ENCODE measurements around the gene MNAT1. TPM values are rescaled to one million over a fixed set of nuclear protein-coding genes. Genes with fewer than 3 reads are reported as not detected.

The MNAT1 gene
- total and polyA plus RNA-seq, 2 experiments from 2014 or later, result 51.6 to 85.0 TPM

DNA sequence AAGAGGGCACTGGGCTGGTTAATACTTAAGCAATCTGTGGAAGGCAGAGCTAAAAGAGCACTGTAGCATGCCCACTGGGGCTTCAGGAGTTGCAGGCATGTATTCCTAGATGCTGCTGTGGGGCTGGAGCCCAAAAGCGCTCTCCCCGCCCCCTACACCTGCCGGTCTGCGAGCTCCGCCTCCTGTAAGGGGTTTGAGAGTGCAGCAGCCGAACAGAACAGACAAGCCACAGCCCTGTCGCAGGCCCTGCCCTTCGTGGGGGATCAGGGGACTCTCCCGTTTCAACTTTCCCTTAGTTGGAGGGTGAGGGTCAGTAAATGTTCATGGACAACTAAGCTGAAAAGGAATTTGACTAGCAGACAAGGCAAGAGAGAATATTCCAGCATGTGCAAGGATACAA, 264.1 kb downstream of the MNAT1 start (continued):
- TF ChIP-seq, protein P1, sequence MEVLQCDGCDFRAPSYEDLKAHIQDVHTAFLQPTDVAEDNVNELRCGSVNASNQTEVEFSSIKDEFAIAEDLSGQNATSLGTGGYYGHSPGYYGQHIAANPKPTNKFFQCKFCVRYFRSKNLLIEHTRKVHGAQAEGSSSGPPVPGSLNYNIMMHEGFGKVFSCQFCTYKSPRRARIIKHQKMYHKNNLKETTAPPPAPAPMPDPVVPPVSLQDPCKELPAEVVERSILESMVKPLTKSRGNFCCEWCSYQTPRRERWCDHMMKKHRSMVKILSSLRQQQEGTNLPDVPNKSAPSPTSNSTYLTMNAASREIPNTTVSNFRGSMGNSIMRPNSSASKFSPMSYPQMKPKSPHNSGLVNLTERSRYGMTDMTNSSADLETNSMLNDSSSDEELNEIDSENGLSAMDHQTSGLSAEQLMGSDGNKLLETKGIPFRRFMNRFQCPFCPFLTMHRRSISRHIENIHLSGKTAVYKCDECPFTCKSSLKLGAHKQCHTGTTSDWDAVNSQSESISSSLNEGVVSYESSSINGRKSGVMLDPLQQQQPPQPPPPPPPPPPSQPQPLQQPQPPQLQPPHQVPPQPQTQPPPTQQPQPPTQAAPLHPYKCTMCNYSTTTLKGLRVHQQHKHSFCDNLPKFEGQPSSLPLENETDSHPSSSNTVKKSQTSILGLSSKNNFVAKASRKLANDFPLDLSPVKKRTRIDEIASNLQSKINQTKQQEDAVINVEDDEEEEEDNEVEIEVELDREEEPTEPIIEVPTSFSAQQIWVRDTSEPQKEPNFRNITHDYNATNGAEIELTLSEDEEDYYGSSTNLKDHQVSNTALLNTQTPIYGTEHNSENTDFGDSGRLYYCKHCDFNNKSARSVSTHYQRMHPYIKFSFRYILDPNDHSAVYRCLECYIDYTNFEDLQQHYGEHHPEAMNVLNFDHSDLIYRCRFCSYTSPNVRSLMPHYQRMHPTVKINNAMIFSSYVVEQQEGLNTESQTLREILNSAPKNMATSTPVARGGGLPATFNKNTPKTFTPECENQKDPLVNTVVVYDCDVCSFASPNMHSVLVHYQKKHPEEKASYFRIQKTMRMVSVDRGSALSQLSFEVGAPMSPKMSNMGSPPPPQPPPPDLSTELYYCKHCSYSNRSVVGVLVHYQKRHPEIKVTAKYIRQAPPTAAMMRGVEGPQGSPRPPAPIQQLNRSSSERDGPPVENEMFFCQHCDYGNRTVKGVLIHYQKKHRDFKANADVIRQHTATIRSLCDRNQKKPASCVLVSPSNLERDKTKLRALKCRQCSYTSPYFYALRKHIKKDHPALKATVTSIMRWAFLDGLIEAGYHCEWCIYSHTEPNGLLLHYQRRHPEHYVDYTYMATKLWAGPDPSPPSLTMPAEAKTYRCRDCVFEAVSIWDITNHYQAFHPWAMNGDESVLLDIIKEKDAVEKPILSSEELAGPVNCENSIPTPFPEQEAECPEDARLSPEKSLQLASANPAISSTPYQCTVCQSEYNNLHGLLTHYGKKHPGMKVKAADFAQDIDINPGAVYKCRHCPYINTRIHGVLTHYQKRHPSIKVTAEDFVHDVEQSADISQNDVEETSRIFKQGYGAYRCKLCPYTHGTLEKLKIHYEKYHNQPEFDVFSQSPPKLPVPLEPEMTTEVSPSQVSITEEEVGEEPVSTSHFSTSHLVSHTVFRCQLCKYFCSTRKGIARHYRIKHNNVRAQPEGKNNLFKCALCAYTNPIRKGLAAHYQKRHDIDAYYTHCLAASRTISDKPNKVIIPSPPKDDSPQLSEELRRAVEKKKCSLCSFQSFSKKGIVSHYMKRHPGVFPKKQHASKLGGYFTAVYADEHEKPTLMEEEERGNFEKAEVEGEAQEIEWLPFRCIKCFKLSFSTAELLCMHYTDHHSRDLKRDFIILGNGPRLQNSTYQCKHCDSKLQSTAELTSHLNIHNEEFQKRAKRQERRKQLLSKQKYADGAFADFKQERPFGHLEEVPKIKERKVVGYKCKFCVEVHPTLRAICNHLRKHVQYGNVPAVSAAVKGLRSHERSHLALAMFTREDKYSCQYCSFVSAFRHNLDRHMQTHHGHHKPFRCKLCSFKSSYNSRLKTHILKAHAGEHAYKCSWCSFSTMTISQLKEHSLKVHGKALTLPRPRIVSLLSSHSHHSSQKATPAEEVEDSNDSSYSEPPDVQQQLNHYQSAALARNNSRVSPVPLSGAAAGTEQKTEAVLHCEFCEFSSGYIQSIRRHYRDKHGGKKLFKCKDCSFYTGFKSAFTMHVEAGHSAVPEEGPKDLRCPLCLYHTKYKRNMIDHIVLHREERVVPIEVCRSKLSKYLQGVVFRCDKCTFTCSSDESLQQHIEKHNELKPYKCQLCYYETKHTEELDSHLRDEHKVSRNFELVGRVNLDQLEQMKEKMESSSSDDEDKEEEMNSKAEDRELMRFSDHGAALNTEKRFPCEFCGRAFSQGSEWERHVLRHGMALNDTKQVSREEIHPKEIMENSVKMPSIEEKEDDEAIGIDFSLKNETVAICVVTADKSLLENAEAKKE (CRISPR knock-in tag; IDR thresholded peaks at IDR 0.05), result no peak
- TF ChIP-seq STAT1 (IDR thresholded peaks at IDR 0.05; ENCODE audit: unreplicated experiment), result no peak

DNA sequence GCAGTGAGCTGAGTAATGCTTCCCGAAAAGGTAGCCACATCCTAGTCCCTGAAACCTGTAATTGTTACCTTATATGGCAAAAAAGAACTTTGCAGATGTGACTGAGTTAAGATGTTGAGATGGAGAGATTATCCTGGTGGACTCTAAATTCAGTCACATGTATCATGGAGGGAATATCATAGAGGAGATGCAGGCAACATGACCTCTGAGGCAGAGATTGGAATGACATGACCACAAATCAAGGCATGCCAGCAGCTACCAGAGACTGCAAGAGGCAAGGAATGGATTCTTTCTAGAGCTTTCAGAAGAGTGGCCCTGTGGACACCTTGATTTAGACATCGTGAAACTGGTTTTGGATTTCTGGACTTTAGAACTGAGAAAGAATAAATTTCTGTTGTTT, 265.0 kb downstream of the MNAT1 start:
- peaks cover 22% of the 10 kb centered on the region for H3K36me3 Mint-ChIP-seq (ENCODE audit: low read depth)
- TF ChIP-seq ZNF331 (CRISPR knock-in tag; IDR thresholded peaks at IDR 0.05; ENCODE audit: low read depth) (no peak), NANOG (IDR thresholded peaks at IDR 0.05; ENCODE audit: borderline replicate concordance) (no peak), REST (IDR thresholded peaks at IDR 0.05; ENCODE audit: unreplicated experiment) (no peak)
- TF ChIP-seq, protein P2, sequence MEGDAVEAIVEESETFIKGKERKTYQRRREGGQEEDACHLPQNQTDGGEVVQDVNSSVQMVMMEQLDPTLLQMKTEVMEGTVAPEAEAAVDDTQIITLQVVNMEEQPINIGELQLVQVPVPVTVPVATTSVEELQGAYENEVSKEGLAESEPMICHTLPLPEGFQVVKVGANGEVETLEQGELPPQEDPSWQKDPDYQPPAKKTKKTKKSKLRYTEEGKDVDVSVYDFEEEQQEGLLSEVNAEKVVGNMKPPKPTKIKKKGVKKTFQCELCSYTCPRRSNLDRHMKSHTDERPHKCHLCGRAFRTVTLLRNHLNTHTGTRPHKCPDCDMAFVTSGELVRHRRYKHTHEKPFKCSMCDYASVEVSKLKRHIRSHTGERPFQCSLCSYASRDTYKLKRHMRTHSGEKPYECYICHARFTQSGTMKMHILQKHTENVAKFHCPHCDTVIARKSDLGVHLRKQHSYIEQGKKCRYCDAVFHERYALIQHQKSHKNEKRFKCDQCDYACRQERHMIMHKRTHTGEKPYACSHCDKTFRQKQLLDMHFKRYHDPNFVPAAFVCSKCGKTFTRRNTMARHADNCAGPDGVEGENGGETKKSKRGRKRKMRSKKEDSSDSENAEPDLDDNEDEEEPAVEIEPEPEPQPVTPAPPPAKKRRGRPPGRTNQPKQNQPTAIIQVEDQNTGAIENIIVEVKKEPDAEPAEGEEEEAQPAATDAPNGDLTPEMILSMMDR (conservative IDR thresholded peaks at IDR 0.05; ENCODE audit: low read depth in 2 of 2), result no peak

More for the DNA sequence above, 265.0 kb downstream of the MNAT1 start:
- no peak for DNase-seq (ENCODE audit: low spot score)
- Histone ChIP-seq H3K4me3 (no peak overlapping the region), H2AFZ (no peak overlapping the region), H4K20me1 (replicated peaks; ENCODE audit: insufficient read depth) (no peaks in the 10 kb centered on the region), H3F3A (replicated peaks; ENCODE audit: low read depth) (no peaks in the 10 kb centered on the region), H3K4me1 (ENCODE audit: insufficient read depth) (no peaks in the 10 kb centered on the region), H3K79me2 (replicated peaks; ENCODE audit: insufficient read depth) (no peaks in the 10 kb centered on the region), H3K27ac (ENCODE audit: low read depth) (no peak overlapping the region), H3K9me2 (ENCODE audit: insufficient read depth) (no peaks in the 10 kb centered on the region), H3K4me2 (no peak overlapping the region), H3K27me3 (ENCODE audit: insufficient read depth) (no peaks in the 10 kb centered on the region), H3K36me3 (ENCODE audit: insufficient read depth) (no peaks in the 10 kb centered on the region)
- no peak overlapping the region for H3K27ac Mint-ChIP-seq
- no peaks in the 10 kb centered on the region for H3K4me1 Mint-ChIP-seq
- H3K9me3 Mint-ChIP-seq, result no peaks in the 10 kb centered on the region
- ATAC-seq, result no peak
- no peaks in the 10 kb centered on the region for H3K27me3 Mint-ChIP-seq (ENCODE audit: insufficient read depth, low read depth, poor library complexity)
- no peak overlapping the region for H3K4me3 Mint-ChIP-seq
